Measurements from ENCODE around the gene CHRNA4. TPM values are rescaled to one million over a fixed set of nuclear protein-coding genes. Genes with fewer than 3 reads are reported as not detected.

The CHRNA4 gene
- total and polyA plus RNA-seq, 4 donors = not detected

DNA sequence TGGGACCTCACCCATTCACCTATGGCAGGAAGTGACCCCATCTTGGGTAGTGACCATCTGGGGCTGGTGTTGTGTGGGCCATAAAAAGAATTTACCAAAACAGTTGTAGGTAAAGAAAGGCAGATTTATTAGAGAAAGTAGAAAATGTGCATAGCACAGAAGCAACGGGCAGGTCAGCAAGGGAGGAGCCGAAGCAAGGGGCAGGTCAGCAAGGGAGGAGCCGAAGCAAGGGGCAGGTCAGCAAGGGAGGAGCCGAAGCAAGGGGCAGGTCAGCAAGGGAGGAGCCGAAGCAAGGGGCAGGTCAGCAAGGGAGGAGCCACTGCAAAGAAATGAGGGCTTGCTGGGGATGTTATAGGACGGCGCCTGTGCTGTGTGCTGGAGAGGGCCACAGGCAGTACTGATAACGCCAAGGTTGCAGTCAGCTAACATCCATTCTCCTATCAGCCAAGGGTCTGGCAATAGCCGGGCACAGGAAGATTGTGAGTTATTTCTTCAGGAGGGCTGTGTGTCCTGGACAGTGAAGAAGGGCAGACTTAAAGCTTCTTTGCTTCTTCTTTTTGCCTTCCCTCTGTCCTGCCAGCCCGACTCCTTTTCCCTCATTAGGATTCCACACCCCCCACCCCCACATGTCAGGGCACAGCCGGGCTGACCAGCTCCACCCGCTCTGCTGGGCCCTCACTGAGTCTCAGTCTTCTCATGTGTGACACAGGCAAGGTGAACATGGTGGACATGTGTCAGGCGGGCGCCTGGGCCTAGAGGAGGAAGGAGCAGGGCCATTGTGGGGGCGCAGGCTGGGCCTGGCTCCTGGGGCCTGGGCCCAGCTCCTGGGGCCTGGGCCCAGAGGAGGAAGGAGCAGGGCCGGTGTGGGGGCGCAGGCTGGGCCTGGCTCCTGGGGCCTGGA, 31.6 kb upstream of the CHRNA4 start:
- Histone ChIP-seq H3K4me3 (ENCODE audit: low read length in 2 of 2) (no peak overlapping the region), H3K27ac (ENCODE audit: low read depth in 1 of 2, low read length in 2 of 2) (no peak overlapping the region), H3K9me3 (ENCODE audit: control insufficient read depth, low read length) (peaks cover 4% of the 10 kb centered on the region), H3K4me1 (ENCODE audit: control insufficient read depth in 1 of 2, insufficient read depth in 2 of 2, low read length in 2 of 2) (no peaks in the 10 kb centered on the region), H3K27me3 (ENCODE audit: control insufficient read depth in 1 of 2, insufficient read depth in 2 of 2, low read length in 1 of 2) (no peaks in the 10 kb centered on the region), H3K36me3 (ENCODE audit: control insufficient read depth in 1 of 2, insufficient read depth in 2 of 2, low read length in 1 of 2) (no peaks in the 10 kb centered on the region)
- DNase-seq = no peak
- intact Hi-C loops (cut with DNase I) = no loop called here
- WGBS, 2 donors = 88 to 91% methylated on average over 17 of the region's 17 CpGs
- ATAC-seq (ENCODE audit: low FRiP score) = no peak

DNA sequence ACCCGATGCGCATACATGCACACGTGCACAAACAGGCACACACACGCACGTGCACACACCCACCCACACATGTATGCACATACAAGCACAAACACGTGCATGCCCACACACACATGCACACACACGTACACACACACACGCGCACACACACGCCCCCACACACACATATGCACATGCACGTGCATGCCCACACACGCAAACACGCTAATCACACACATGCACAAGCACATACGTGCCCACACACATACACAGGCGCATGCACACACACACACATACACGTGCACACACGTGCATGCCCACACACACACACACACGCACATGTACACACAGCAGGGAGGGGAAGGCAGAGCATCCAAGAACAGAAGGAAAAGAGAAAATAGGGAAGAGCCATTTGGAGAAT, 26.8 kb upstream of the CHRNA4 start:
- no peaks in the 10 kb centered on the region for H3K27me3 ChIP-seq (ENCODE audit: control insufficient read depth in 1 of 2, insufficient read depth in 2 of 2, low read length in 1 of 2)
- ATAC-seq (ENCODE audit: low FRiP score) (no peak), DNase-seq (no peak)
- intact Hi-C loops (cut with DNase I) = no loop called here
- WGBS, 2 donors = 84 to 95% methylated on average over 18 of the region's 18 CpGs
- H3K4me3 ChIP-seq (ENCODE audit: low read length in 2 of 2) = no peak overlapping the region
- H3K9me3 ChIP-seq (ENCODE audit: control insufficient read depth, low read length) = peaks cover 13% of the 10 kb centered on the region
- H3K27ac ChIP-seq (ENCODE audit: low read depth in 1 of 2, low read length in 2 of 2) = no peak overlapping the region
- no peaks in the 10 kb centered on the region for H3K36me3 ChIP-seq (ENCODE audit: control insufficient read depth in 1 of 2, insufficient read depth in 2 of 2, low read length in 1 of 2)
- no peaks in the 10 kb centered on the region for H3K4me1 ChIP-seq (ENCODE audit: control insufficient read depth in 1 of 2, insufficient read depth in 2 of 2, low read length in 2 of 2)

DNA sequence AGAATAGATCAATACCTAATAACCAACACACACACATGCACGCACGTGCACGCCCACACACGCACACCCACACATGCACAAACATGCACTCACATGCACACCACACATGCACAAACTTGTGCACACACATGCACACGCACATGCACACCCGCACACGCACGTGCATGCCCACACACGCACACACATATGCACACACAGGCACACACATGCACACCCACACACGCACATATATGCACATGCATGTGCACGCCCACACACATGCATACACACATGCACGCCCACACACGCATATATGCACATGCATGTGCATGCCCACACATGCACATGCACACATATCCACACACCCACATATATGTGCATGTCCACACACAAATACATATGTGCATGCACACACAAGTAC, 26.2 kb upstream of the CHRNA4 start:
- Histone ChIP-seq H3K27me3 (ENCODE audit: control insufficient read depth in 1 of 2, insufficient read depth in 2 of 2, low read length in 1 of 2) (no peaks in the 10 kb centered on the region), H3K4me1 (ENCODE audit: control insufficient read depth in 1 of 2, insufficient read depth in 2 of 2, low read length in 2 of 2) (no peaks in the 10 kb centered on the region), H3K36me3 (ENCODE audit: control insufficient read depth in 1 of 2, insufficient read depth in 2 of 2, low read length in 1 of 2) (no peaks in the 10 kb centered on the region), H3K9me3 (ENCODE audit: control insufficient read depth, low read length) (peaks cover 13% of the 10 kb centered on the region), H3K27ac (ENCODE audit: low read depth in 1 of 2, low read length in 2 of 2) (no peak overlapping the region), H3K4me3 (ENCODE audit: low read length in 2 of 2) (no peak overlapping the region)
- ATAC-seq (ENCODE audit: low FRiP score) (no peak), DNase-seq (no peak)
- intact Hi-C loops (cut with DNase I) = no loop called here
- WGBS, 2 donors = 90 to 94% methylated on average over 13 of the region's 13 CpGs

- intact Hi-C loops (cut with DNase I) = no loop called here
- ATAC-seq (ENCODE audit: low FRiP score) = no peak
- 88 to 89% methylated on average over 18 of the region's 18 CpGs for WGBS, 2 donors
Measured at GRCh38 chr20:63386491-63386890, 25.3 kb upstream of the CHRNA4 start.

DNA sequence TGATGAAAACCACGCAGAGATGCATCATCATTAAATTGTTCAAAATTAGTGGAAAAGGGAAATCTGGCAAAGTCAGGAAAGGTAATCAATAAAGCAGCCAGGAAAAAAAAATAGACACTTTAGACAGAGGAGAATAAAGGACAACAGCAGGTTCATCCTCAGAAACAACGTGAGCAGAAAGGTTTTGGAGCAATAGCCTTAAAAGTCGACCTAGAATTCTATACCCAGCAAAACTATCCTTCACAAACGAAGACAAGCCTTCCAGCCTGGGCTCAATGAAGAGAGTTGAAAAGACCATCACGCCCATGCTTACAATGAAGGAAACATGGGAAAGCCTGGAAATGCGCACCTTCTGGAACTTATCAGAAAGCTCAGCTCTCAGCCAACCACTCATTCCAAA, 24.7 kb upstream of the CHRNA4 start:
- no peak overlapping the region for H3K27ac ChIP-seq (ENCODE audit: low read depth in 1 of 2, low read length in 2 of 2)
- no peak overlapping the region for H3K4me3 ChIP-seq (ENCODE audit: low read length in 2 of 2)
- H3K36me3 ChIP-seq (ENCODE audit: control insufficient read depth in 1 of 2, insufficient read depth in 2 of 2, low read length in 1 of 2) = no peaks in the 10 kb centered on the region
- WGBS, 2 donors = 84 to 91% methylated on average over 6 of the region's 6 CpGs
- ATAC-seq (ENCODE audit: low FRiP score) (no peak), DNase-seq (no peak)
- intact Hi-C loops (cut with DNase I) = no loop called here
- H3K27me3 ChIP-seq (ENCODE audit: control insufficient read depth in 1 of 2, insufficient read depth in 2 of 2, low read length in 1 of 2) = no peaks in the 10 kb centered on the region
- H3K9me3 ChIP-seq (ENCODE audit: control insufficient read depth, low read length) = peaks cover 9% of the 10 kb centered on the region
- H3K4me1 ChIP-seq (ENCODE audit: control insufficient read depth in 1 of 2, insufficient read depth in 2 of 2, low read length in 2 of 2) = no peaks in the 10 kb centered on the region

More at GRCh38 chr20:63386491-63386890, 25.3 kb upstream of the CHRNA4 start:
- no peak for DNase-seq
- Histone ChIP-seq H3K9me3 (ENCODE audit: control insufficient read depth, low read length) (peaks cover 11% of the 10 kb centered on the region), H3K4me3 (ENCODE audit: low read length in 2 of 2) (no peak overlapping the region), H3K36me3 (ENCODE audit: control insufficient read depth in 1 of 2, insufficient read depth in 2 of 2, low read length in 1 of 2) (no peaks in the 10 kb centered on the region), H3K27ac (ENCODE audit: low read depth in 1 of 2, low read length in 2 of 2) (no peak overlapping the region), H3K27me3 (ENCODE audit: control insufficient read depth in 1 of 2, insufficient read depth in 2 of 2, low read length in 1 of 2) (no peaks in the 10 kb centered on the region), H3K4me1 (ENCODE audit: control insufficient read depth in 1 of 2, insufficient read depth in 2 of 2, low read length in 2 of 2) (no peaks in the 10 kb centered on the region)

GRCh38 chr20:63384336-63384735, 23.2 kb upstream of the CHRNA4 start:
- no peak for DNase-seq
- H3K36me3 ChIP-seq (ENCODE audit: control insufficient read depth in 1 of 2, insufficient read depth in 2 of 2, low read length in 1 of 2) = no peaks in the 10 kb centered on the region
- ATAC-seq (ENCODE audit: low FRiP score) = no peak
- peaks cover 9% of the 10 kb centered on the region for H3K9me3 ChIP-seq (ENCODE audit: control insufficient read depth, low read length)
- H3K4me1 ChIP-seq (ENCODE audit: control insufficient read depth in 1 of 2, insufficient read depth in 2 of 2, low read length in 2 of 2) = no peaks in the 10 kb centered on the region
- H3K4me3 ChIP-seq (ENCODE audit: low read length in 2 of 2) = no peak overlapping the region
- intact Hi-C loops (cut with DNase I) = no loop called here
- 77 to 87% methylated on average over 18 of the region's 18 CpGs for WGBS, 2 donors
- no peak overlapping the region for H3K27ac ChIP-seq (ENCODE audit: low read depth in 1 of 2, low read length in 2 of 2)
- no peaks in the 10 kb centered on the region for H3K27me3 ChIP-seq (ENCODE audit: control insufficient read depth in 1 of 2, insufficient read depth in 2 of 2, low read length in 1 of 2)

DNA sequence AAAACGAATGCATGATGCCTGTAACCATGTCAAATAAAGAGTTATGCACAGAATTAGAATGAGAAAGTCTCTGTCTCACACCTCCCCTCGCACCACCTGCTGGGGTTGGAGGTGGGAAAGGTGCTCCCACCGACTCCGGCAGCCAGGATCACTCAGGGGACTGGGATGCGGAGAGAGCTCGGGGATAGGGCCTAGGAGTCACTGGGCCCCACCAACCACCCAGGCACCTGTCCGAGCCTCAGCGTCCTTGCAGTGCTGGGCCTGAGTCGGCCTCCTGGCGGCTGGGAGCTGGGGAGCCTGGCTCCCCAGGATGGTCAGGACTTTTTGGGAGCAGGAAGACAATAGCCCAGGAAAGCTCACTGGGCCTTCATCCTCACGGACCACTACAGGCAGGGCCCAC, 22.4 kb upstream of the CHRNA4 start:
- intact Hi-C loops (cut with DNase I) = no loop called here
- H3K27ac ChIP-seq (ENCODE audit: low read depth in 1 of 2, low read length in 2 of 2) = no peak overlapping the region
- ATAC-seq (ENCODE audit: low FRiP score) (no peak), DNase-seq (no peak)
- WGBS, 2 donors = 50 to 54% methylated on average over 11 of the region's 11 CpGs
- H3K27me3 ChIP-seq (ENCODE audit: control insufficient read depth in 1 of 2, insufficient read depth in 2 of 2, low read length in 1 of 2) = no peaks in the 10 kb centered on the region
- no peaks in the 10 kb centered on the region for H3K36me3 ChIP-seq (ENCODE audit: control insufficient read depth in 1 of 2, insufficient read depth in 2 of 2, low read length in 1 of 2)
- H3K4me1 ChIP-seq (ENCODE audit: control insufficient read depth in 1 of 2, insufficient read depth in 2 of 2, low read length in 2 of 2) = no peaks in the 10 kb centered on the region
- H3K4me3 ChIP-seq (ENCODE audit: low read length in 2 of 2) = no peak overlapping the region
- H3K9me3 ChIP-seq (ENCODE audit: control insufficient read depth, low read length) = peaks cover 9% of the 10 kb centered on the region

DNA sequence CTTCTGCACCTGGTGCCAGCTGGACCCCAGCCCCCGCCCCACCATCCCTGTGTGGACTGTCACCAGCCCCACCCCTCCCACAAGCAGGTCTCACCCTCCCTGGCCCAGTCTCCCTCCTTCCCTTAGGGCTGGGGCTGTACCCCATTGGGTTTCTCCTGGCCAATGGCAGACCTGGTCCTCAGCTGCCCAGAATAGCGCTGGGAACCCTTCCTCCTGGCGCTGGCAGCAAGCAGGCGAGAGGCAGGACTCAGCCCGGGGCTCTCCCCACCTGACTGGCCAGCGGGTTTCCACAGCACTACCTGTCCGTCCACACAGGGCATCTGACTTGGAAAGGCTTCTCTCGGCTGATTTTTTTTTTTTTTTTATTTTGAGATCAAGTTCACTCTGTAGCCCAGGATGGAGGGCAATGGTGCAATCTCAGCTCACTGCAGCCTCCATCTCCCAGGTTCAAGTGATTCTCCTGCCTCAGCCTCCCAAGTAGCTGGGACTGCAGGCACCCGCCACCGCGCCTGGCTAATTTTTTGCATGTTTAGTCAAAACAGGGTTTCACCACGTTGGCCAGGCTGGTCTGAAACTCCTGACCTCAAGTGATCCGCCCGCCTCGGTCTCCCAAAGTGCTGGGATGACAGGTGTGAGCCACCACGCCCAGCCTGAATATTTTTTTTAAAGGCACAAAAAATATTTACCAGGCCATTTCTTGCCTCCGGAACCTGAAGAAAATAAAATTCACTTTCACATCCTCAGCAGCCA, 21.6 kb upstream of the CHRNA4 start:
- Histone ChIP-seq H3K4me1 (ENCODE audit: control insufficient read depth in 1 of 2, insufficient read depth in 2 of 2, low read length in 2 of 2) (no peaks in the 10 kb centered on the region), H3K27ac (ENCODE audit: low read depth in 1 of 2, low read length in 2 of 2) (no peak overlapping the region), H3K9me3 (ENCODE audit: control insufficient read depth, low read length) (peaks cover 9% of the 10 kb centered on the region), H3K36me3 (ENCODE audit: control insufficient read depth in 1 of 2, insufficient read depth in 2 of 2, low read length in 1 of 2) (no peaks in the 10 kb centered on the region), H3K27me3 (ENCODE audit: control insufficient read depth in 1 of 2, insufficient read depth in 2 of 2, low read length in 1 of 2) (no peaks in the 10 kb centered on the region), H3K4me3 (ENCODE audit: low read length in 2 of 2) (no peak overlapping the region)
- no peak for DNase-seq
- intact Hi-C loops (cut with DNase I) = no loop called here
- ATAC-seq (ENCODE audit: low FRiP score) = no peak
- WGBS, 2 donors = 64 to 71% methylated on average over 17 of the region's 17 CpGs
